Right lobe of liver (tissue), 4 donors: ENCODE data around the gene ACTBL2.

ENCODE experiments used
- CTCF ChIP-seq, 4 donors: fragments of 200-600 bp in 3 of 4; fragments of 450-650 bp in 1 of 4; IDR thresholded peaks; one replicate each; pipeline versions ENCODE4 v1.5.1 to v1.8.0; 2016 to 2022; ENCODE audit warnings: antibody characterized with exemption in 4 of 4, mild to moderate bottlenecking in 2 of 4
- POLR2A ChIP-seq: fragments of 450-650 bp; IDR thresholded peaks from one replicate; pipeline ENCODE4 v1.6.1; 2017; ENCODE audit warnings: antibody characterized with exemption, mild to moderate bottlenecking
- donor health status: DM: no; HTN: no; CAD: no.
- donor health status: DM: no; HTN: no; CAD: no.
- donor health status: DM: no; HTN: yes; CAD: no.

DNA sequence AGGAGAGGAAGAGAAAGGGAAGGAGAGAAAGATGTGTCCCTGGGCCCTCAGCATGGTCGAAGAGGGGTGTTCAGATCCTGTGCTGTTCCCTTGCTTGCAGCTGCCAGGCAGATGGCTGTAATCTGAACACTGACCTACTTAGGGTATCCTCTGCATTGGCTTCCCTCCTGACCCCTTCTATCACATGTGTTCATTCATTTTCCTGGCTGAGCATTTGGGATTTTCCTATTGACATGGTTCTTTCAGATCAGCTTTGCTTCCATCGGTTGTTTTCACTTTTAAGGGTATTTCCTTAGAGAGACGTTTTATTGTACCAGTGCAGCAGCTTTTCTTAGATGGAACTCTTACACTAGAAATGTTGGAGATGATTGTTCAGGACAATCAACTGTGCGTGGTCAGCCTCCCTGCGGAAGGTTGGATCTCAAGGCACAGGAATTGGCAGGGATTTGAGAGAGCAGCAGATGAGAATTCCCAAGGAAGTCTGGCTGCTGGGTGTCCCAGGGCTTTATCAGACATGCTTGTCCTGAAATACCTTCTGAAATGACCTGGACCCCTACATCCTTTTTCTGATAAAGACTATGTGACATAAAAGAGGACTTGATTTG lies 26.0 kb downstream of the ACTBL2 start:
- TF ChIP-seq POLR2A = no peak
- no peak for TF ChIP-seq CTCF (IDR thresholded peaks at IDR 0.05)
